H9 (cell line): ENCODE measurements around the gene METRN. TPM values are rescaled to one million over a fixed set of nuclear protein-coding genes. Genes with fewer than 3 reads are reported as not detected.

Experiments used
- DNase-seq: peaks from one replicate; pipeline ENCODE4 v3.0.0-alpha.2; 2017
- H2AFZ ChIP-seq: one replicate; pipeline ENCODE4 v1.6.1; 2013; ENCODE audit warnings: mild to moderate bottlenecking, low read length, control low read depth, moderate library complexity
- H2AK5ac ChIP-seq: 2 replicates; pipeline ENCODE4 v1.6.1; 2013; ENCODE audit warnings: low read length, control low read depth, mixed read lengths; ENCODE audit not compliant: insufficient read length
- H2BK120ac ChIP-seq: one replicate; pipeline ENCODE4 v1.6.1; 2013; ENCODE audit warnings: low read depth, mild to moderate bottlenecking, low read length, control low read depth, inconsistent platforms; ENCODE audit not compliant: poor library complexity, severe bottlenecking
- H2BK12ac ChIP-seq: 2 replicates; pipeline ENCODE4 v1.6.1; 2013; ENCODE audit warnings: low read length, control low read depth, mixed read lengths, low read depth; ENCODE audit not compliant: insufficient read length
- H2BK15ac ChIP-seq: 2 replicates; pipeline ENCODE4 v1.6.1; 2013; ENCODE audit warnings: low read depth, low read length, control low read depth
- H2BK20ac ChIP-seq: one replicate; pipeline ENCODE4 v1.6.1; 2013; ENCODE audit warnings: low read depth, mild to moderate bottlenecking, low read length, control low read depth, inconsistent platforms; ENCODE audit not compliant: poor library complexity, severe bottlenecking
- H2BK5ac ChIP-seq: 2 replicates; pipeline ENCODE4 v1.6.1; 2013; ENCODE audit warnings: low read length, control low read depth, mixed read lengths; ENCODE audit not compliant: insufficient read length
- H3K14ac ChIP-seq: 2 replicates; pipeline ENCODE4 v1.6.1; 2013; ENCODE audit warnings: low read length, control low read depth; ENCODE audit not compliant: insufficient read depth
- H3K18ac ChIP-seq: 2 replicates; pipeline ENCODE4 v1.6.1; 2013; ENCODE audit warnings: low read depth, mild to moderate bottlenecking, mixed read lengths, low read length, control low read depth; ENCODE audit not compliant: insufficient read length
- H3K23ac ChIP-seq: 2 replicates; pipeline ENCODE4 v1.6.1; 2013; ENCODE audit warnings: low read length, control low read depth, mixed read lengths, low read depth; ENCODE audit not compliant: insufficient read length
- H3K23me2 ChIP-seq: 2 replicates; pipeline ENCODE4 v1.6.1; 2013; ENCODE audit warnings: low read depth, mild to moderate bottlenecking, mixed read lengths, low read length, control low read depth; ENCODE audit not compliant: insufficient read length, poor library complexity, severe bottlenecking
- H3K27ac ChIP-seq: 2 replicates; pipeline ENCODE4 v1.5.1; 2013; ENCODE audit warnings: low read length, control low read depth, mixed read lengths, low read depth; ENCODE audit not compliant: insufficient read length
- H3K27me3 ChIP-seq: 2 replicates; pipeline ENCODE4 v1.6.1; 2013; ENCODE audit warnings: low read length, control low read depth, inconsistent platforms; ENCODE audit not compliant: insufficient read depth
- H3K4ac ChIP-seq: 2 replicates; pipeline ENCODE4 v1.6.1; 2013; ENCODE audit warnings: low read depth, mild to moderate bottlenecking, control low read depth, inconsistent platforms, low read length, moderate library complexity
- H3K4me1 ChIP-seq: 2 replicates; pipeline ENCODE4 v1.6.1; 2013; ENCODE audit warnings: low read length, control low read depth, inconsistent platforms; ENCODE audit not compliant: insufficient read depth
- H3K4me2 ChIP-seq: 2 replicates; pipeline ENCODE4 v1.6.1; 2013; ENCODE audit warnings: low read length, control low read depth, mixed read lengths; ENCODE audit not compliant: insufficient read length, insufficient read depth
- H3K56ac ChIP-seq: 2 replicates; pipeline ENCODE4 v1.6.1; 2013; ENCODE audit warnings: low read depth, mild to moderate bottlenecking, mixed read lengths, low read length, control low read depth; ENCODE audit not compliant: insufficient read length
- H3K79me1 ChIP-seq: 2 replicates; pipeline ENCODE4 v1.6.1; 2013; ENCODE audit warnings: low read depth, mild to moderate bottlenecking, moderate library complexity, low read length, control low read depth, inconsistent platforms; ENCODE audit not compliant: insufficient read depth, poor library complexity, severe bottlenecking
- H3K79me2 ChIP-seq: 2 replicates; pipeline ENCODE4 v1.6.1; 2013; ENCODE audit warnings: low read length, control low read depth, inconsistent platforms; ENCODE audit not compliant: insufficient read depth
- H3K9ac ChIP-seq: 2 replicates; pipeline ENCODE4 v1.6.1; 2013; ENCODE audit warnings: low read length, control low read depth, mixed read lengths; ENCODE audit not compliant: insufficient read length; ENCODE audit errors: extremely low read depth
- H3K9me3 ChIP-seq: one replicate; pipeline ENCODE4 v1.6.1; 2013; ENCODE audit warnings: low read depth, low read length, inconsistent platforms; ENCODE audit not compliant: control insufficient read depth
- H3T11ph ChIP-seq: one replicate; pipeline ENCODE4 v1.6.1; 2013; ENCODE audit warnings: mild to moderate bottlenecking, low read length, control low read depth, inconsistent platforms
- H4K20me1 ChIP-seq: one replicate; pipeline ENCODE4 v1.6.1; 2013; ENCODE audit not compliant: control insufficient read depth, insufficient read length, insufficient read depth
- H4K5ac ChIP-seq: 2 replicates; pipeline ENCODE4 v1.6.1; 2013; ENCODE audit warnings: low read depth, mild to moderate bottlenecking, mixed read lengths, low read length, control low read depth; ENCODE audit not compliant: insufficient read length
- H4K8ac ChIP-seq: replicated peaks from 2 replicates; pipeline ENCODE4 v1.6.1; 2013; ENCODE audit warnings: low read length, control low read depth, mixed read lengths, low read depth; ENCODE audit not compliant: insufficient read length
- H4K91ac ChIP-seq: 2 replicates; pipeline ENCODE4 v1.6.1; 2013; ENCODE audit warnings: low read depth, mild to moderate bottlenecking, moderate library complexity, mixed read lengths, low read length, control low read depth; ENCODE audit not compliant: insufficient read length
- H3K27ac Mint-ChIP-seq, 3 experiments: 2 replicates in 2 of 3; 3 replicates in 1 of 3; pipeline ENCODE4 v1.8.0; 2020 to 2021; ENCODE audit warnings: mixed read lengths in 3 of 3, mild to moderate bottlenecking in 1 of 3, moderate library complexity in 1 of 3
- H3K27me3 Mint-ChIP-seq: 2 replicates; pipeline ENCODE4 v1.8.0; 2021; ENCODE audit warnings: low read depth, mild to moderate bottlenecking, moderate library complexity, mixed read lengths
- H3K36me3 Mint-ChIP-seq, 3 experiments: 2 replicates in 2 of 3; 3 replicates in 1 of 3; pipeline ENCODE4 v1.8.0; 2020 to 2021; ENCODE audit warnings: low read depth in 3 of 3, mixed read lengths in 3 of 3; ENCODE audit not compliant: insufficient read depth in 1 of 3
- H3K4me1 Mint-ChIP-seq, 2 experiments: 2 replicates each; pipeline ENCODE4 v1.8.0; 2020; ENCODE audit warnings: mixed read lengths in 2 of 2
- H3K4me3 Mint-ChIP-seq, 2 experiments: 2 replicates in 1 of 2; 3 replicates in 1 of 2; pipeline ENCODE4 v1.8.0; 2020 to 2021; ENCODE audit warnings: mild to moderate bottlenecking in 2 of 2, mixed read lengths in 2 of 2, moderate library complexity in 1 of 2
- H3K9me3 Mint-ChIP-seq, 2 experiments: 2 replicates in 1 of 2; 3 replicates in 1 of 2; pipeline ENCODE4 v1.8.0; 2020; ENCODE audit warnings: mild to moderate bottlenecking in 2 of 2, mixed read lengths in 2 of 2, moderate library complexity in 1 of 2
- WGBS: extraction: QIAGEN DNeasy Blood & Tissue Kit; methylation state at CpG from one replicate; pipeline ENCODE4 v1.1.7; 2013; ENCODE audit warnings: missing lambda C conversion rate, low lambda C conversion rate, mixed read lengths; ENCODE audit not compliant: insufficient read length; ENCODE audit errors: extremely low coverage; 5-methylcytosine and 5-hydroxymethylcytosine counted together
- total RNA-seq: library from RNA; stranded (reverse); gene quantifications from 2 replicates; pipeline ENCODE4 v1.2.1, GENCODE V29; 2021
- TF ChIP-seq, protein P1 (sequence below): fragments of 200-600 bp; sonication (generic); conservative IDR thresholded peaks from 3 replicates; pipeline ENCODE4 v1.8.0; 2021; ENCODE audit warnings: antibody characterized with exemption, mild to moderate bottlenecking

The METRN gene
- total RNA-seq, 1 experiment from 2014 or later = 26.2 TPM

- no peak overlapping the region for H3K18ac ChIP-seq
- WGBS = no CpG with 5 or more reads among the region's 20 CpGs
- H3K9ac ChIP-seq = no peak overlapping the region
- H3K27ac Mint-ChIP-seq = peak overlapping the region in 1 of 3 experiments; percentile 65; a peak in 2 of 7 replicates
- no peak overlapping the region for H4K8ac ChIP-seq
- H3K23me2 ChIP-seq = no peaks in the 10 kb centered on the region
- no peak overlapping the region for H3K4me2 ChIP-seq
- DNase-seq = no peak
- H2BK20ac ChIP-seq = no peak overlapping the region
- H2BK12ac ChIP-seq = no peak overlapping the region
- no peaks in the 10 kb centered on the region for H3K79me2 ChIP-seq
- H3K27me3 Mint-ChIP-seq = peaks cover 8% of the 10 kb centered on the region
- no peak overlapping the region for H3K27ac ChIP-seq
- H2BK120ac ChIP-seq = no peak overlapping the region
- no peaks in the 10 kb centered on the region for H3K4me1 ChIP-seq
- H2AK5ac ChIP-seq = no peak overlapping the region
- no peak overlapping the region for H2AFZ ChIP-seq
- H3K23ac ChIP-seq = no peak overlapping the region
- no peaks in the 10 kb centered on the region for H4K20me1 ChIP-seq
- H3K79me1 ChIP-seq = no peaks in the 10 kb centered on the region
- no peak overlapping the region for H3K14ac ChIP-seq
- no peak overlapping the region for H3K4ac ChIP-seq
- H3K9me3 ChIP-seq = no peaks in the 10 kb centered on the region
- no peak overlapping the region for H3K56ac ChIP-seq
- no peak overlapping the region for H3K4me3 Mint-ChIP-seq
- H3K9me3 Mint-ChIP-seq = no peaks in the 10 kb centered on the region
- H4K91ac ChIP-seq = no peak overlapping the region
- no peaks in the 10 kb centered on the region for H3K27me3 ChIP-seq
- H3T11ph ChIP-seq = no peak overlapping the region
- peaks cover 0 to 9% of the 10 kb centered on the region in 2 experiments; a peak in 2 of 4 replicates for H3K4me1 Mint-ChIP-seq
- no peak overlapping the region for H2BK15ac ChIP-seq
- TF ChIP-seq, protein P1, sequence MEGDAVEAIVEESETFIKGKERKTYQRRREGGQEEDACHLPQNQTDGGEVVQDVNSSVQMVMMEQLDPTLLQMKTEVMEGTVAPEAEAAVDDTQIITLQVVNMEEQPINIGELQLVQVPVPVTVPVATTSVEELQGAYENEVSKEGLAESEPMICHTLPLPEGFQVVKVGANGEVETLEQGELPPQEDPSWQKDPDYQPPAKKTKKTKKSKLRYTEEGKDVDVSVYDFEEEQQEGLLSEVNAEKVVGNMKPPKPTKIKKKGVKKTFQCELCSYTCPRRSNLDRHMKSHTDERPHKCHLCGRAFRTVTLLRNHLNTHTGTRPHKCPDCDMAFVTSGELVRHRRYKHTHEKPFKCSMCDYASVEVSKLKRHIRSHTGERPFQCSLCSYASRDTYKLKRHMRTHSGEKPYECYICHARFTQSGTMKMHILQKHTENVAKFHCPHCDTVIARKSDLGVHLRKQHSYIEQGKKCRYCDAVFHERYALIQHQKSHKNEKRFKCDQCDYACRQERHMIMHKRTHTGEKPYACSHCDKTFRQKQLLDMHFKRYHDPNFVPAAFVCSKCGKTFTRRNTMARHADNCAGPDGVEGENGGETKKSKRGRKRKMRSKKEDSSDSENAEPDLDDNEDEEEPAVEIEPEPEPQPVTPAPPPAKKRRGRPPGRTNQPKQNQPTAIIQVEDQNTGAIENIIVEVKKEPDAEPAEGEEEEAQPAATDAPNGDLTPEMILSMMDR = no peak
- H3K36me3 Mint-ChIP-seq = no peaks in the 10 kb centered on the region
- H2BK5ac ChIP-seq = no peak overlapping the region
- H4K5ac ChIP-seq = no peak overlapping the region
Observed at GRCh38 chr16:764184-764750, 49.3 kb downstream of the METRN start.
